RWPE1 (cell line): ENCODE measurements around the gene NAGS.
A peak's percentile ranks its signal among the peaks of the same experiment; 100 is the strongest.

Experiments used
- CTCF ChIA-PET: fragments of 350-600 bp; sonication (Branson Sonifier 250); formaldehyde crosslinking; extraction: SDS; loops from one replicate; lab custom pipeline; 2021; lab: Yijun Ruan, JAX
- POLR2A ChIA-PET: fragments of 400-600 bp; formaldehyde crosslinking; extraction: SDS; loops from one replicate; lab custom pipeline; 2020; ENCODE audit warnings: antibody characterized with exemption; ENCODE audit not compliant: low non-redundant PET; lab: Yijun Ruan, JAX
- DNase-seq: peaks from one replicate; pipeline ENCODE4 v3.0.0; 2012; ENCODE audit warnings: low spot score
- H3K27ac ChIP-seq: fragments of 450-650 bp; 2 replicates; pipeline ENCODE4 v1.5.1; 2017
- TF ChIP-seq, protein P1 (sequence below): fragments of 450-650 bp; conservative IDR thresholded peaks from 2 replicates; pipeline ENCODE4 v1.5.1; 2017; ENCODE audit warnings: low read depth, mild to moderate bottlenecking

The NAGS gene

DNA sequence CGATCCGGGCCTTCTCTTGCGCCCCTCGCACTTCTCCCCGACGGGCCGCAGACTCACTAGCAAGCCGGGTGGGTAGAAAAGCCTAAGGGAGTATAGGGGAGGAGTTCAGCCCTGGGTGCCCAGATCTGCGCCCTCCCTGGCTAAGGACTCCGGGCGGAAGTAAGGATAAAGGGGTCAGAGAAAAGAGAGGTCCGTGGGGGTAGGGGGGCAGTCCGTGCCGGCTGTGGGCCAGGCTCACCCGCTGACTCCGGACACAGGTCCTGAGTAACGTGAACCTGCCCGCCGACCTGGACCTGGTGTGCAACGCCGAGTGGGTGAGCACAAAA lies 1.8 kb downstream of the NAGS start:
- TF ChIP-seq, protein P1, sequence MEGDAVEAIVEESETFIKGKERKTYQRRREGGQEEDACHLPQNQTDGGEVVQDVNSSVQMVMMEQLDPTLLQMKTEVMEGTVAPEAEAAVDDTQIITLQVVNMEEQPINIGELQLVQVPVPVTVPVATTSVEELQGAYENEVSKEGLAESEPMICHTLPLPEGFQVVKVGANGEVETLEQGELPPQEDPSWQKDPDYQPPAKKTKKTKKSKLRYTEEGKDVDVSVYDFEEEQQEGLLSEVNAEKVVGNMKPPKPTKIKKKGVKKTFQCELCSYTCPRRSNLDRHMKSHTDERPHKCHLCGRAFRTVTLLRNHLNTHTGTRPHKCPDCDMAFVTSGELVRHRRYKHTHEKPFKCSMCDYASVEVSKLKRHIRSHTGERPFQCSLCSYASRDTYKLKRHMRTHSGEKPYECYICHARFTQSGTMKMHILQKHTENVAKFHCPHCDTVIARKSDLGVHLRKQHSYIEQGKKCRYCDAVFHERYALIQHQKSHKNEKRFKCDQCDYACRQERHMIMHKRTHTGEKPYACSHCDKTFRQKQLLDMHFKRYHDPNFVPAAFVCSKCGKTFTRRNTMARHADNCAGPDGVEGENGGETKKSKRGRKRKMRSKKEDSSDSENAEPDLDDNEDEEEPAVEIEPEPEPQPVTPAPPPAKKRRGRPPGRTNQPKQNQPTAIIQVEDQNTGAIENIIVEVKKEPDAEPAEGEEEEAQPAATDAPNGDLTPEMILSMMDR, result no peak
- DNase-seq, result no peak
- ChIA-PET CTCF (interaction anchor here (0.7 kb wide), 3 partner anchors 41 to 62 kb away, joined by 3 to 5 read pairs (median 3); no protein-coding TSS in a partner anchor), POLR2A (interaction anchor here (0.6 kb wide), 1 partner anchor 39 kb away, joined by 5 read pairs; no protein-coding TSS in a partner anchor)
- H3K27ac ChIP-seq, result peak overlapping the region; percentile 90

GRCh38 chr17:44006598-44007345 lies 2.4 kb downstream of the NAGS start:
- TF ChIP-seq, protein P1, result peak; percentile 43
- ChIA-PET POLR2A (interaction anchor here (0.6 kb wide), 1 partner anchor 39 kb away, joined by 5 read pairs; no protein-coding TSS in a partner anchor), CTCF (interaction anchor here (0.6 to 1.3 kb wide), 7 partner anchors 11 to 1987 kb away, joined by 3 to 5 read pairs (median 3); partner anchors contain the start of gene NKIRAS2)
- peak; percentile 98 for DNase-seq
- H3K27ac ChIP-seq, result peak overlapping the region; percentile 90

DNA sequence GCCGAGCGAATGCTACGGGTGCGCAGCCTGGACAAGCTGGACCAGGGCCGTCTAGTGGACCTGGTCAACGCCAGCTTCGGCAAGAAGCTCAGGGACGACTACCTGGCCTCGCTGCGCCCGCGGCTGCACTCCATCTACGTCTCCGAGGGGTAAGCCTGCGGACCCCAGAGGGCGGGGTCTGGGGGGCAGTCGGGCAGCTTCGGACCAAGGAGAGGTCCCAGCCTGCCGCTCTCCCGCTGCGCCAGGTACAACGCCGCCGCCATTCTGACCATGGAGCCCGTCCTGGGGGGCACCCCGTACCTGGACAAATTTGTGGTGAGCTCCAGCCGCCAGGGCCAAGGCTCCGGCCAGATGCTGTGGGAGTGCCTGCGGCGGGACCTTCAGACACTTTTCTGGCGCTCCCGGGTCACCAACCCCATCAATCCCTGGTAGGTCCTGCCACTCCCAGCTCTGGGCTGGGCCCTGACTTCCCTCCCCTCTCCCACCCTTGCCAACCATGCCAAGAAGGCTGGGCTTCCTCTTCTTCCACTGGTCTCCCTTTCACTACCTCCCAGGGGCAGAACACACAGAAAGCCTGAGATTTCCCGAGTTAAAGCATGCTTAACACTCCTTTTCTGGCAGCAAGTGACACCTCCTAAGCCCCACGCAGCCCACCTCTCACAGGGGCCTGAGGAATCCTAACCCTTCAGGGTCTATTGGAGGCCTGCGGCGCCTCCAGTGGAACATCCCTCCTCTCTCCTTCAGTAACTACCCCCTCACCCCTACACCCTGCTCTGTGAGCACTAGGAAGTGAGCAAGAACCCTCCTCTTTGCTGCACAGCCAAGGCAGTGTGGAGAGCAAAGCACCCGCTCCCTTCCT lies 3.2 kb downstream of the NAGS start:
- no peak for DNase-seq
- peak overlapping the region; percentile 90 for H3K27ac ChIP-seq
- CTCF ChIA-PET, result interaction anchor here (0.6 to 1.3 kb wide), 5 partner anchors 12 to 1987 kb away, joined by 3 to 5 read pairs (median 3); partner anchors contain the start of gene NKIRAS2
- TF ChIP-seq, protein P1, result 0 out of 2 replicates have a peak, but pooled peaks have one; percentile 8
- POLR2A ChIA-PET, result no interaction called here

DNA sequence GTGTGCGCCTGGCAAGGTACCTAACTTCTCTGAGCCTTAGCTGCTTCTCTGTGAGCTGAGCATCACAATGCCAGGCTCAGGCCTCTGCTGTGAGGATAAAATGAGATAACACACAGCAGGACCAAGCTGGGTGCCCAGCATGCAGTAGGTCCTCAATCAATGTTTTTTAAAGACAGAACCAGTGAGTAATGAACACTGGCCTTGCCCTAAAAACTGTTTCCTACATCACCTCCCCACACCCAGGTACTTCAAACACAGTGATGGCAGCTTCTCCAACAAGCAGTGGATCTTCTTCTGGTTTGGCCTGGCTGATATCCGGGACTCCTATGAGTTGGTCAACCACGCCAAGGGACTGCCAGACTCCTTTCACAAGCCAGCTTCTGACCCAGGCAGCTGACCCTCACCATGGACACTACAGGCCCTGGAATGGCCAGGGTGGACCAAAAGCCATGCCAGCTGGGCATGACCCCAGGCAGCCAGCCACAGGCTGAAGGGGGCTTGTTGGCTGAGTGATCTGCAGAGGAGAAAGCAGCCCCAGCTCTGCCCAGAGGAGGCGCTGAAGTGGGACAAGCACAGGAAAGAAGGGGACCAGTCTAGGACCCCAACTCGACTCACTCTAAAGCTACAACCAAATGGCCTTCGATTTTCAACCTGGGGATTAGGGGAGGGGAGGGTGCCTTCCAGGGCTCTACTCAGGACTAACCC lies 3.9 kb downstream of the NAGS start:
- CTCF ChIA-PET, result interaction anchor here (1.3 kb wide), 1 partner anchor 25 kb away, joined by 3 read pairs; no protein-coding TSS in a partner anchor
- TF ChIP-seq, protein P1, result no peak
- peak overlapping the region; percentile 90 for H3K27ac ChIP-seq
- POLR2A ChIA-PET, result no interaction called here
- DNase-seq, result no peak

DNA sequence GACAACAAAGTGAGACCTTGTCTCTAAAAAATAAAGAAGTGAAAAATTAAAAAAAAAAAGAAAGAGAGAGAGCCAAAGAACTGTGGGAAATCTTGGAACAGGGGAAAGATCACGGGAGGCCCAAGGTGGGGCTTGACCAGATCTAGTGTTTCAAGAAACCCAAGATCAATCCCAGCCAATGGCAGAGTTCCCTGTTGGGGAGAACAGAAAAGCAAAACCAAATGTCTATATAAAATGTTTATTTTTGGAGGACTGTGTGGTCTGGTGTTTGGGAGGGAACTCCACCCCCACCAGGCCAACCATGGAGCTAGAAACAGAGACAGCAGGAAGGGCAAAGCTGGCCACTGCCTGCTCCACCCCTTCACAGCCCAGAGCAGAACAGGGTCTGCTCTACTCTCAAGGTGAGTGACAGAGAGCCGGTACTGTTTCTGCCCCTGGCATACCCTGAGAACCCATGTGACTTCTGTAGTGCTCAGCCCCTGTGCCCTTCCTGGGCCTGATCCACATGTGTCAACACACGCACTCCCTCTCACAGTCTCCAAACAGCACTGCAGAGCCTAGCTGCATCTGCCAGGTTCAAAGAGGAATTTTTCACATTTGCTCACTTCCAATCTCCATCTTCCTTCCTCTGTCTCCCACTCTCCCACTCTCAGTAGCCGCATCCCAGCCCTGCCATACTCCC lies 6.7 kb downstream of the NAGS start:
- DNase-seq, result no peak
- ChIA-PET CTCF (interaction anchor here (0.6 kb wide), 2 partner anchors 47 to 289 kb away, joined by 3 read pairs; no protein-coding TSS in a partner anchor), POLR2A (no interaction called here)
- H3K27ac ChIP-seq, result peak overlapping the region; percentile 53
- TF ChIP-seq, protein P1, result no peak
